ENCODE measurements around the gene TMEM132A. TPM values are rescaled to one million over a fixed set of nuclear protein-coding genes. Genes with fewer than 3 reads are reported as not detected.

TMEM132A gene
- total and polyA plus RNA-seq, 9 donors: 2.9 to 34.1 (median 21.3) TPM

DNA sequence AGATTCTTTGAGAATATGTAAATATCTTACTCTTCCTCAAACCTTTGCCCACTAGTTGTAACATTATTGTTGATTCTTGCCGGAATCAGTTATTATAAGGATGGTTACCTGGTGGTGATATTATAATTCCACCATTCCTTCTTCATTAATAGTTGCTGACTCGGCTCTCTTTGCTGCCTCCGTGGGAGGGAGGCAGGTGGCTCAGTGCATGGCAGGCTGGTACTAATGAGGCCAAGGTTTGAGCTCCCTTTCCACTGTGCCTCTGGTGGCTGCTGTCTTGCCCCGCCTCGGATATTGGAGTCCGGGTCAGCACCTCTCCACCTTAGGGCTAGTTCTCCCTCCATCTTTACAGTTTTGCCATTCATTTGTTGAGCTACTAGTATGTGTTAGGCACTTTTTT lies 59.9 kb downstream of the TMEM132A start:
- Histone ChIP-seq H3K27me3 (no peaks in the 10 kb centered on the region), H3K4me3 (no peak overlapping the region), H3K27ac (no peak overlapping the region), H3K36me3 (no peaks in the 10 kb centered on the region), H3K4me1 (ENCODE audit: insufficient read depth) (no peaks in the 10 kb centered on the region), H3K9me3 (no peaks in the 10 kb centered on the region)
- TF ChIP-seq POLR2A (IDR thresholded peaks at IDR 0.05) (no peak), EP300 (IDR thresholded peaks at IDR 0.05) (no peak)
- TF ChIP-seq, protein P1, sequence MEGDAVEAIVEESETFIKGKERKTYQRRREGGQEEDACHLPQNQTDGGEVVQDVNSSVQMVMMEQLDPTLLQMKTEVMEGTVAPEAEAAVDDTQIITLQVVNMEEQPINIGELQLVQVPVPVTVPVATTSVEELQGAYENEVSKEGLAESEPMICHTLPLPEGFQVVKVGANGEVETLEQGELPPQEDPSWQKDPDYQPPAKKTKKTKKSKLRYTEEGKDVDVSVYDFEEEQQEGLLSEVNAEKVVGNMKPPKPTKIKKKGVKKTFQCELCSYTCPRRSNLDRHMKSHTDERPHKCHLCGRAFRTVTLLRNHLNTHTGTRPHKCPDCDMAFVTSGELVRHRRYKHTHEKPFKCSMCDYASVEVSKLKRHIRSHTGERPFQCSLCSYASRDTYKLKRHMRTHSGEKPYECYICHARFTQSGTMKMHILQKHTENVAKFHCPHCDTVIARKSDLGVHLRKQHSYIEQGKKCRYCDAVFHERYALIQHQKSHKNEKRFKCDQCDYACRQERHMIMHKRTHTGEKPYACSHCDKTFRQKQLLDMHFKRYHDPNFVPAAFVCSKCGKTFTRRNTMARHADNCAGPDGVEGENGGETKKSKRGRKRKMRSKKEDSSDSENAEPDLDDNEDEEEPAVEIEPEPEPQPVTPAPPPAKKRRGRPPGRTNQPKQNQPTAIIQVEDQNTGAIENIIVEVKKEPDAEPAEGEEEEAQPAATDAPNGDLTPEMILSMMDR (IDR thresholded peaks at IDR 0.05): no peak
- 70 to 79% (median 74%) methylated on average over 6 of the region's 6 CpGs for WGBS, 3 donors
- no peak for DNase-seq
- intact Hi-C loops (cut with DNase I): no loop called here

DNA sequence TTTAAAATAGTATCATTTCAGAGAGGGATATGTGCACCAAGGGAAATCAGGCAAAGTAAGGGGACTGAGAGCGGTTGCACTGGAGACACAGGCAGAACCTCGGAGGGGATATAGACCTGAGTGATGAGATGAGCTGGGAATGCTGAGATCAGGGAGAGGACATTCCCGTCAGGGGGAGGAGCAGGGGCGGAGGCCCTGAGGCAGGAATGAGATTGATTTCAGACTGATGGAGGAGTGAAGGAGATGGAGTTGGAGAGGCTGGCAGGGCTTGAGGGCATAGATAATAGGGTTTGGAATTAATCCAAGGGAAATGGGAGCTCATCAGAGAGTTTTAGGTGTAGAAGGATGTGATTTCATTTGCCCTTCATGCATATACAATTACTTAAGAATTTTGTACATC lies 60.4 kb downstream of the TMEM132A start:
- no peaks in the 10 kb centered on the region for H3K4me1 ChIP-seq (ENCODE audit: insufficient read depth)
- no peaks in the 10 kb centered on the region for H3K27me3 ChIP-seq
- no peaks in the 10 kb centered on the region for H3K9me3 ChIP-seq
- H3K27ac ChIP-seq: no peak overlapping the region
- no peaks in the 10 kb centered on the region for H3K36me3 ChIP-seq
- H3K4me3 ChIP-seq: no peak overlapping the region
- no peak for DNase-seq
- intact Hi-C loops (cut with DNase I): no loop called here
- WGBS, 3 donors: 54 to 61% (median 59%) methylated on average over 4 of the region's 4 CpGs
- TF ChIP-seq EP300 (IDR thresholded peaks at IDR 0.05) (no peak), POLR2A (IDR thresholded peaks at IDR 0.05) (no peak)
- TF ChIP-seq, protein P1 (IDR thresholded peaks at IDR 0.05): no peak

GRCh38 chr11:60985501-60985900 lies 61.2 kb downstream of the TMEM132A start:
- H3K4me3 ChIP-seq: no peak overlapping the region
- no peaks in the 10 kb centered on the region for H3K36me3 ChIP-seq
- no peaks in the 10 kb centered on the region for H3K9me3 ChIP-seq
- H3K4me1 ChIP-seq (ENCODE audit: insufficient read depth): no peaks in the 10 kb centered on the region
- DNase-seq: no peak
- TF ChIP-seq POLR2A (IDR thresholded peaks at IDR 0.05) (no peak), EP300 (IDR thresholded peaks at IDR 0.05) (no peak)
- TF ChIP-seq, protein P1 (IDR thresholded peaks at IDR 0.05): no peak
- H3K27ac ChIP-seq: no peak overlapping the region
- 88 to 90% (median 89%) methylated on average over 2 of the region's 2 CpGs for WGBS, 3 donors
- no peaks in the 10 kb centered on the region for H3K27me3 ChIP-seq
- intact Hi-C loops (cut with DNase I): no loop called here

DNA sequence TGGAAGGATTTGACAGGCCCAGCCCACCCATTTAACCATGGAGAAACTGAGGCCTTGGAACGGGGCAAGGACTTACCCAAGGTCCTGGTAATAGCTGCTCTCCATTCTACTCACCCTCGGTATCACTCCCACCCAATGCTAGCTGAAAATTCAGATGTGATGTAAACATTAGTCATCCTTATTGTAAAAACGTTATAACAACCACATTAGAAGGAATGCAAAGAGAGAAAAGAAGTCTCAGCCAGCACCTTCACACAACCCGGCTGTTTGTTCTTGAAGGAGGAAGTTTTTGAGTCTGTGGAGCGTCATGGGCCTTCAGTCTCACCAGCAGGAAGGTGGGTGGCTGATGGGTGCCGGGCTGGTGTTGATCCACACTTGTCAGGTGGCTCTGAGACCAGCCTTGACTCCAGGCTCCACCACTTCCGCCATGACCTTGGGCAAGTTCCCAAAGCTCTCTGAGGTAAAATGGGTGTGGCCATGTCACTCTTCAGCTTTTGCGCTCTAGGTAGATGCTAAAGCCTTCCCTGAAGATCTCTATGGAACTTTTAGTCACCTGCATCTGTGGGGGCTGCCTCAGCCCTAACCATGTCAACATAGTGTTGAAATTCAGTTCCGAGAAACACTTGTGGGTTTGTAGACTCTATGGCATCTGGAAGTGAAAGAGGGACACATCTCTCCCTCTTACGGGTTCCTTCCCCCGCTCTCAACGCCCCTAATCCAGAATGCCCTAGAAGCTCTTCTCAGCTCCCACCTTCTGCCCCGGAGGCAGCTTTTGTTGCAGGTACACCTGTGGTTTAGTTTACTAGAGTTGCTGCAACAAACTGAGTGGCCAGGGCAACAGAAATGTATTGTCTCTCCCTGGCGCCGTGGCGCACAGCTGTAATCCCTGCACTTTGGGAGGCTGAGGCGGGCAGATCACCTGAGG lies 62.0 kb downstream of the TMEM132A start:
- WGBS, 3 donors: 67 to 76% (median 75%) methylated on average over 17 of the region's 17 CpGs
- no peaks in the 10 kb centered on the region for H3K36me3 ChIP-seq
- no peaks in the 10 kb centered on the region for H3K4me1 ChIP-seq (ENCODE audit: insufficient read depth)
- no peak overlapping the region for H3K4me3 ChIP-seq
- TF ChIP-seq POLR2A (IDR thresholded peaks at IDR 0.05): no peak
- no peak for TF ChIP-seq EP300 (IDR thresholded peaks at IDR 0.05)
- TF ChIP-seq, protein P1 (IDR thresholded peaks at IDR 0.05): no peak
- intact Hi-C loops (cut with DNase I): no loop called here
- H3K27ac ChIP-seq: no peak overlapping the region
- DNase-seq: no peak
- no peaks in the 10 kb centered on the region for H3K27me3 ChIP-seq
- no peaks in the 10 kb centered on the region for H3K9me3 ChIP-seq

Small RNAs within 50 kb of the gene (small RNA-seq; reads per million reads assigned to genes)
- gene RNU6-933P: not detected

Other genes starting within 250 kb of the TMEM132A start
- gene MS4A8, start 224.8 kb upstream of the TMEM132A start, total RNA-seq: 10 to 100 TPM in 1 of 7 donors, 1 to 10 TPM in 4, under 1 TPM in 1, not detected in 1; 0.96 to 30.9 (median 2.5) TPM
- under 1 TPM in 1 of 2 donors, not detected in 1; 0.45 TPM for gene MS4A8, start 224.8 kb upstream of the TMEM132A start, polyA plus RNA-seq
- gene MS4A18, start 199.7 kb upstream of the TMEM132A start, total RNA-seq: not detected
- gene MS4A18, start 199.7 kb upstream of the TMEM132A start, polyA plus RNA-seq: not detected
- 1 to 10 TPM in 1 of 7 donors, under 1 TPM in 1, not detected in 5; 0.33 to 1.1 TPM for gene MS4A15, start 167.6 kb upstream of the TMEM132A start, total RNA-seq
- under 1 TPM in 1 of 2 donors, not detected in 1; 0.15 TPM for gene MS4A15, start 167.6 kb upstream of the TMEM132A start, polyA plus RNA-seq
- under 1 TPM in 1 of 7 donors, not detected in 6; 0.36 TPM for gene MS4A10, start 139.1 kb upstream of the TMEM132A start, total RNA-seq
- not detected for gene MS4A10, start 139.1 kb upstream of the TMEM132A start, polyA plus RNA-seq
- 10 to 100 TPM in 6 of 7 donors, 1 to 10 TPM in 1; 7.0 to 32.9 (median 20.4) TPM for gene CCDC86, start 82.3 kb upstream of the TMEM132A start, total RNA-seq
- gene CCDC86, start 82.3 kb upstream of the TMEM132A start, polyA plus RNA-seq: 10 to 100 TPM; 10.5 to 16.4 TPM
- gene PTGDR2, start 68.5 kb upstream of the TMEM132A start, total RNA-seq: under 1 TPM in 5 of 7 donors, not detected in 2; 0.10 to 0.46 (median 0.15) TPM
- under 1 TPM; 0.07 to 0.42 TPM for gene PTGDR2, start 68.5 kb upstream of the TMEM132A start, polyA plus RNA-seq
- not detected for gene ZP1, start 56.9 kb upstream of the TMEM132A start, total RNA-seq
- under 1 TPM in 1 of 2 donors, not detected in 1; 0.17 TPM for gene ZP1, start 56.9 kb upstream of the TMEM132A start, polyA plus RNA-seq
- 100 to 1,000 TPM in 2 of 7 donors, 10 to 100 TPM in 5; 44.1 to 109 (median 97.2) TPM for gene PRPF19, start 17.9 kb upstream of the TMEM132A start, total RNA-seq
- 10 to 100 TPM; 66.2 to 73.4 TPM for gene PRPF19, start 17.9 kb upstream of the TMEM132A start, polyA plus RNA-seq
- 100 to 1,000 TPM in 5 of 7 donors, 10 to 100 TPM in 2; 88.7 to 143 (median 109) TPM for gene TMEM109, start 10.3 kb upstream of the TMEM132A start, total RNA-seq
- 100 to 1,000 TPM; 133 to 145 TPM for gene TMEM109, start 10.3 kb upstream of the TMEM132A start, polyA plus RNA-seq
- gene SLC15A3, start 27.7 kb downstream of the TMEM132A start, total RNA-seq: 10 to 100 TPM; 25.3 to 55.8 (median 43.9) TPM
- 10 to 100 TPM; 27.2 to 38.9 TPM for gene SLC15A3, start 27.7 kb downstream of the TMEM132A start, polyA plus RNA-seq
- 1 to 10 TPM in 3 of 7 donors, under 1 TPM in 4; 0.42 to 2.2 (median 0.69) TPM for gene CD6, start 47.2 kb downstream of the TMEM132A start, total RNA-seq
- gene CD6, start 47.2 kb downstream of the TMEM132A start, polyA plus RNA-seq: 1 to 10 TPM in 1 of 2 donors, under 1 TPM in 1; 0.44 to 3.4 TPM
- gene CD5, start 178.0 kb downstream of the TMEM132A start, total RNA-seq: 1 to 10 TPM in 1 of 7 donors, under 1 TPM in 5, not detected in 1; 0.12 to 1.3 (median 0.29) TPM
- under 1 TPM; 0.12 to 0.83 TPM for gene CD5, start 178.0 kb downstream of the TMEM132A start, polyA plus RNA-seq
- 10 to 100 TPM; 11.3 to 25.8 (median 20.7) TPM for gene VPS37C, start 237.0 kb downstream of the TMEM132A start, total RNA-seq
- gene VPS37C, start 237.0 kb downstream of the TMEM132A start, polyA plus RNA-seq: 10 to 100 TPM in 1 of 2 donors, 1 to 10 TPM in 1; 7.8 to 14.0 TPM

Measured in ovary (tissue), 9 donors.